NCI-H524 treated with DMSO at 0.1 percent for 48 hours (cell line): ENCODE measurements around the gene ZMYM4.
"Not testable (repeated sequence)": the region's sequence is repeated elsewhere in the genome, so short reads cannot be mapped to it uniquely, and the experiment has no call there.

Source experiments
- DNase-seq: peaks from one replicate; lab custom pipeline; 2025; lab: John Stamatoyannopoulos, UW

Gene ZMYM4

GRCh38 chr1:35268282-35269200, at the start of gene ZMYM4:
TSS of gene ZMYM4 (plus strand) at chr1:35268709. CDS start at chr1:35269047, 338 bp downstream.
- peak; percentile 36 for DNase-seq

- DNase-seq, result no peak
These were observed 47.5 kb upstream of the ZMYM4 start for GRCh38 chr1:35220976-35221375.

- DNase-seq, result no peak
These were observed 46.0 kb upstream of the ZMYM4 start for GRCh38 chr1:35222322-35223083.

GRCh38 chr1:35223084-35223630, 45.4 kb upstream of the ZMYM4 start:
- no peak for DNase-seq

- DNase-seq, result no peak
These were observed 42.0 kb upstream of the ZMYM4 start for GRCh38 chr1:35226546-35226945.

GRCh38 chr1:35229587-35230360, 38.7 kb upstream of the ZMYM4 start:
- DNase-seq, result no peak

- DNase-seq, result no peak
These were observed 37.2 kb upstream of the ZMYM4 start for GRCh38 chr1:35231287-35231686.

- not testable (repeated sequence) for DNase-seq
These were observed 31.7 kb upstream of the ZMYM4 start for GRCh38 chr1:35236772-35237171.

GRCh38 chr1:35243691-35244090, 24.8 kb upstream of the ZMYM4 start:
- no peak for DNase-seq

GRCh38 chr1:35247256-35247655, 21.3 kb upstream of the ZMYM4 start:
- DNase-seq, result no peak

- DNase-seq, result no peak
These were observed 14.6 kb upstream of the ZMYM4 start for GRCh38 chr1:35253941-35254340.

- DNase-seq, result no peak
These were observed 13.2 kb upstream of the ZMYM4 start for GRCh38 chr1:35255276-35255675.

- DNase-seq, result no peak
These were observed 8.9 kb upstream of the ZMYM4 start for GRCh38 chr1:35259561-35259960.

GRCh38 chr1:35261412-35262120, 6.9 kb upstream of the ZMYM4 start:
- no peak for DNase-seq

- DNase-seq, result no peak
These were observed 4.5 kb upstream of the ZMYM4 start for GRCh38 chr1:35264035-35264434.

- DNase-seq, result no peak
These were observed 3.6 kb upstream of the ZMYM4 start for GRCh38 chr1:35264871-35265270.

- no peak for DNase-seq
These were observed 2.2 kb upstream of the ZMYM4 start for GRCh38 chr1:35266306-35266705.

- DNase-seq, result no peak
These were observed 886 bp downstream of the ZMYM4 start for GRCh38 chr1:35269201-35269988.

- DNase-seq, result no peak
These were observed 1.4 kb downstream of the ZMYM4 start for GRCh38 chr1:35269989-35270289.

- DNase-seq, result no peak
These were observed 2.3 kb downstream of the ZMYM4 start for GRCh38 chr1:35270836-35271235.

- no peak for DNase-seq
These were observed 5.7 kb downstream of the ZMYM4 start for GRCh38 chr1:35274197-35274596.
